GM23248 (cell line): ENCODE data around the gene GZMB.

Source experiments
- EZH2 ChIP-seq: fragments of 200-600 bp; sonication (generic); IDR thresholded peaks from 2 replicates; pipeline ENCODE4 v1.6.1; 2018; ENCODE audit warnings: antibody characterized with exemption, mild to moderate bottlenecking; ENCODE audit not compliant: insufficient read depth, poor library complexity, severe bottlenecking
- EZH2phosphoT487 ChIP-seq: fragments of 200-600 bp; sonication (generic); IDR thresholded peaks from 2 replicates; pipeline ENCODE4 v1.6.1; 2018; ENCODE audit warnings: antibody characterized with exemption, moderate library complexity, mild to moderate bottlenecking, low read depth; ENCODE audit not compliant: insufficient read depth

GRCh38 chr14:24665440-24665991, 31.5 kb upstream of the GZMB start:
- TF ChIP-seq EZH2 = no peak
- no peak for TF ChIP-seq EZH2phosphoT487
